GM18870 (cell line): ENCODE measurements around the gene ALK.

ENCODE experiments used
- ATAC-seq: cut with Tn5 transposase; IDR thresholded peaks from one replicate; pipeline ENCODE4 v1.9.1; 2021; ENCODE audit warnings: moderate library complexity; ENCODE audit not compliant: unreplicated experiment

The ALK gene

GRCh38 chr2:29463181-29463900, 458.0 kb downstream of the ALK start:
- no peak for ATAC-seq

- no peak for ATAC-seq
These were observed 459.1 kb downstream of the ALK start for GRCh38 chr2:29462293-29462692.

GRCh38 chr2:29460190-29460589, 461.2 kb downstream of the ALK start:
- no peak for ATAC-seq

- no peak for ATAC-seq
These were observed 461.8 kb downstream of the ALK start for GRCh38 chr2:29459445-29460179.

- no peak for ATAC-seq
These were observed 465.0 kb downstream of the ALK start for GRCh38 chr2:29456429-29456828.

GRCh38 chr2:29455200-29455860, 466.1 kb downstream of the ALK start:
- no peak for ATAC-seq

GRCh38 chr2:29452036-29452435, 469.4 kb downstream of the ALK start:
- ATAC-seq, result no peak

GRCh38 chr2:29450596-29451222, 470.7 kb downstream of the ALK start:
- ATAC-seq, result no peak

- ATAC-seq, result no peak
These were observed 471.9 kb downstream of the ALK start for GRCh38 chr2:29449499-29449898.

- ATAC-seq, result no peak
These were observed 473.2 kb downstream of the ALK start for GRCh38 chr2:29448096-29448688.

- no peak for ATAC-seq
These were observed 473.9 kb downstream of the ALK start for GRCh38 chr2:29447513-29447912.

GRCh38 chr2:29446847-29447246, 474.5 kb downstream of the ALK start:
- ATAC-seq, result no peak

GRCh38 chr2:29444150-29444549, 477.2 kb downstream of the ALK start:
- no peak for ATAC-seq

GRCh38 chr2:29443627-29444026, 477.8 kb downstream of the ALK start:
- no peak for ATAC-seq

GRCh38 chr2:29443151-29443550, 478.2 kb downstream of the ALK start:
- no peak for ATAC-seq

GRCh38 chr2:29440921-29441623, 480.3 kb downstream of the ALK start:
- ATAC-seq, result no peak

- no peak for ATAC-seq
These were observed 487.5 kb downstream of the ALK start for GRCh38 chr2:29433920-29434319.

- ATAC-seq, result no peak
These were observed 488.3 kb downstream of the ALK start for GRCh38 chr2:29433128-29433527.

- ATAC-seq, result no peak
These were observed 489.9 kb downstream of the ALK start for GRCh38 chr2:29431485-29431884.

- ATAC-seq, result no peak
These were observed 490.8 kb downstream of the ALK start for GRCh38 chr2:29430382-29431112.
